ENCODE measurements around the gene ITPR3. TPM values are rescaled to one million over a fixed set of nuclear protein-coding genes. Genes with fewer than 3 reads are reported as not detected.

ITPR3 gene
- total RNA-seq, 3 donors from 2014 or later, result 60.2 to 111 (median 103) TPM

DNA sequence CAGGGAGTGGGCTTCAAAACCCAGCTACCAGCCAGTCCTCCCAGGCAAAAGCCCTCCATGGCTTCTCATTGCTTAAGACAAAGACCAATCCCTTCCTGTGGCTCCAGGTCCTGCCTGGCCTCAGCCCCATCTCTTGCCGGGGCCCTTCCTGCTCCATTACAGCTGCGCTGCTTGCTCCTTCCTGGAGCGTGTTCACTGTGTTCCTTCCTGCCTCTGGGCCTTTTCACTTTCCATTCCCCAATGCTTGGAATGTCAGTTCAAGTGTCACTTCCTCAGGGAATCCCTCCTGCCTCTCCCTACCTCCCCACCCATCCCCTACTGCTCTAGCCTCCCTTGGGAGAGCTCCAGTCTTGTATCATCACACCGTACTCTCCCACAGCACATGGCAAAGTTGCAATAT is 11.1 kb upstream of the ITPR3 start:
- H3K36me3 ChIP-seq (ENCODE audit: low read depth), result no peaks in the 10 kb centered on the region
- intact Hi-C loops (cut with DNase I, micrococcal nuclease), result no loop called here
- H3K4me1 ChIP-seq (ENCODE audit: low read depth), result peaks cover 7% of the 10 kb centered on the region
- no peak for TF ChIP-seq CTCF (IDR thresholded peaks at IDR 0.05)
- no peak overlapping the region for H3K4me3 ChIP-seq
- peak in 1 of 3 donors; percentile 40 for DNase-seq
- peak; percentile 25 for ATAC-seq
- H3K9me3 ChIP-seq, result no peaks in the 10 kb centered on the region

DNA sequence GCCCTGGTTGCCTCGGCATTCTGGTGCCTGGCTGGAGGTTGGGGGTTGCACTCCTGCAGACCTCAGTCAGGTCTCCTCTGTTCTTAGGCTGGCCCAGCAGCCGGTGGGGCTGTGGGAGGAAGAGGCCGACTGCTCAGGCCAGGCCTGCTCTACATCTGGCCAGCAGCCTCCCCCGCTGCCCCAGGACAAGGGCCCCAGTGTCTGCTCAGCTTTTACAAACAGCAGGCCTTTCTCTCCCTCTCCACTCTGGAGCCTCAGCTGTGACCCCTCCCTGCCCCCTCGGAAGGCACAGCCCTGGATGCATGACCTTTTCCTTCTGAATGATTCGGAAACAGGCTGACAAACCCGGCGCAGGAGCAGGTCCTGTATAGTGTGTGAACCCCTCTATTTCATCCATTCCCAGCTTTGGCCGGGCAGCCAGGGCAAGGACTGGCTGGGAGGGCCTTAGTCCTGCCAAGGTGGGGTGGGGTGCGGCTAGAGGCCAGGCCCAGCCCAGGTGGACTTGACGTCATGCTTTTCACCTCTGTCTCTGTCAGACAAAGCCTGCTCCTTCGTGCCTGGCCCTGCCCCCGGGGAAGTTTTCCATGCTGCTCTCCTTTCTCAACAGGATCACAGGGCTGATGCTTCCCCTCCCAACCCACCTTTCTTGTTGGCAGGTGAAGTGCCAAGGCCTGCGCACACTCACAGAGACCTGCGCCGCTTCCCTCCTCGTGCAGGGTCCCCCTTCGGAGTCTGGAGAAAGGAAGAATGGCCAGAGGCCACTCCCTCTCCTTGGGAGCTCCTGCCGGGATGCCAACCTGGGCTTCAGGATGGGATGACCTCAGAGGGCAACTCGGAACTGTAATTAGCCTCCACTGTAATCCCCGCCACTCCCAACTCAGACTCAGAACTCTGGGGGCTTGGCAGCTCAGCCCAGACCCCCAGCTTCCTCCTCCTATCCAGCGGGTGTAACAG is 10.1 kb upstream of the ITPR3 start:
- peaks cover 7% of the 10 kb centered on the region for H3K4me1 ChIP-seq (ENCODE audit: low read depth)
- H3K36me3 ChIP-seq (ENCODE audit: low read depth), result no peaks in the 10 kb centered on the region
- H3K9me3 ChIP-seq, result no peaks in the 10 kb centered on the region
- no peak overlapping the region for H3K4me3 ChIP-seq
- no peak for TF ChIP-seq CTCF (IDR thresholded peaks at IDR 0.05)
- peak; percentile 85 for ATAC-seq
- intact Hi-C loops (cut with DNase I, micrococcal nuclease), result no loop called here
- peak; percentile 69 to 74 (median 72) for DNase-seq

GRCh38 chr6:33613146-33613794 is 7.9 kb upstream of the ITPR3 start:
- DNase-seq, result peak in 1 of 3 donors; percentile 11

GRCh38 chr6:33613795-33614168 is 7.3 kb upstream of the ITPR3 start:
- no peak overlapping the region for H3K4me3 ChIP-seq
- ATAC-seq (peak; percentile 49), DNase-seq (no peak)
- peaks cover 7% of the 10 kb centered on the region for H3K4me1 ChIP-seq (ENCODE audit: low read depth)
- H3K36me3 ChIP-seq (ENCODE audit: low read depth), result no peaks in the 10 kb centered on the region
- no peaks in the 10 kb centered on the region for H3K9me3 ChIP-seq
- TF ChIP-seq CTCF (IDR thresholded peaks at IDR 0.05), result no peak
- intact Hi-C loops (cut with DNase I, micrococcal nuclease), result no loop called here

More at GRCh38 chr6:33613146-33613794, 7.9 kb upstream of the ITPR3 start:
- H3K4me3 ChIP-seq, result no peak overlapping the region
- H3K36me3 ChIP-seq (ENCODE audit: low read depth), result no peaks in the 10 kb centered on the region
- H3K9me3 ChIP-seq, result no peaks in the 10 kb centered on the region
- ATAC-seq, result no peak
- no peak for TF ChIP-seq CTCF (IDR thresholded peaks at IDR 0.05)
- peaks cover 7% of the 10 kb centered on the region for H3K4me1 ChIP-seq (ENCODE audit: low read depth)
- intact Hi-C loops (cut with DNase I, micrococcal nuclease), result no loop called here

DNA sequence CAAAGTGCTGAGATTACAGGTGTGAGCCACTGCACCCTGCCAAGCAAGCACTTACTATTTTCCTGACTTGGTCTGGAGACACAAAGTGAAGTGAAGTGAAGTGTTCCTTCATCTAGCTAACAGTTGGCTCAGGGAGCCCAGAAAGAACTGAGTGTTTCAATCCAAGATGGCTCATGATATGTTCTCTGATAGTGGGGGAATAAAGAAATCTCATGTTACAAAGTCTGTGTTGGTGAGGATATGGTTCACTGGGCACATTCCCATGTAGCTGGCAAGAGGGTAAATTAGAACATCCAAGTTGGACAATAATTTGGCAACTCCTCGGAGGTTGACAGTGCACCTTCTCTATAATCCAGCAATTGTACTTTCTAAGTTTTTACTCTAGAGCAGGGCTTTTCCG is 5.0 kb upstream of the ITPR3 start:
- Histone ChIP-seq H3K9me3 (no peaks in the 10 kb centered on the region), H3K4me3 (no peak overlapping the region), H3K4me1 (ENCODE audit: low read depth) (peaks cover 16% of the 10 kb centered on the region), H3K36me3 (ENCODE audit: low read depth) (no peaks in the 10 kb centered on the region)
- ATAC-seq (no peak), DNase-seq (no peak)
- intact Hi-C loops (cut with DNase I, micrococcal nuclease), result no loop called here
- no peak for TF ChIP-seq CTCF (IDR thresholded peaks at IDR 0.05)

Data from mucosa of descending colon (tissue), 3 donors.